Left colon (tissue), 2 donors: ENCODE results near the gene SHROOM2. TPM values are rescaled to one million over a fixed set of nuclear protein-coding genes. Genes with fewer than 3 reads are reported as not detected.

Source experiments
- ATAC-seq: fragments of 200-7000 bp; cut with Tn5 transposase; one replicate; pipeline ENCODE4 v1.9.1; 2020; ENCODE audit warnings: mild to moderate bottlenecking, moderate library complexity
- DNase-seq, 2 donors: peaks; one replicate each; pipeline ENCODE4 v3.0.0-alpha.2; 2020
- intact Hi-C, 2 donors: fragments of 100-400 bp; cut with DNase I in 1 of 2; cut with micrococcal nuclease in 1 of 2; formaldehyde crosslinking; loops; one replicate each; pipeline versions ENCODE4 v1.11.2 to v1.14.0; 2022; cut with DNase I, micrococcal nuclease
- total RNA-seq, 2 donors: library from RNA; stranded (reverse); fragmentation: NEBNext Ultra II Directional; extraction: Animal tissue kit (Norgen Biotek cat#: 25700); gene quantifications; one replicate each; pipeline ENCODE4 v1.2.1, GENCODE V29; 2021
- donor health status: DM: no; HTN: no; CAD: no.
- donor health status: DM: yes; HTN: yes; CAD: no.

SHROOM2 gene
- total RNA-seq, 2 donors from 2014 or later: 8.1 to 10.1 TPM

- intact Hi-C loops: no loop called here
- ATAC-seq (no peak), DNase-seq (no peak)
These were observed 30.0 kb downstream of the SHROOM2 start for GRCh38 chrX:9816084-9816700.

GRCh38 chrX:9821572-9821971 is 35.3 kb downstream of the SHROOM2 start:
- DNase-seq: no peak

GRCh38 chrX:9824554-9824953 is 38.3 kb downstream of the SHROOM2 start:
- intact Hi-C loops: no loop called here
- no peak for ATAC-seq
- no peak for DNase-seq

More at GRCh38 chrX:9821572-9821971, 35.3 kb downstream of the SHROOM2 start:
- intact Hi-C loops: no loop called here
- no peak for ATAC-seq

- DNase-seq: no peak
- intact Hi-C loops: no loop called here
- ATAC-seq: no peak
These were observed 39.0 kb downstream of the SHROOM2 start for GRCh38 chrX:9825129-9825790.

- intact Hi-C loops: no loop called here
- no peak for ATAC-seq
- no peak for DNase-seq
These were observed 39.7 kb downstream of the SHROOM2 start for GRCh38 chrX:9825966-9826365.

- no peak for ATAC-seq
- DNase-seq: no peak
- intact Hi-C loops: no loop called here
These were observed 43.4 kb downstream of the SHROOM2 start for GRCh38 chrX:9829308-9830267.

- DNase-seq (no peak), ATAC-seq (no peak)
- intact Hi-C loops: no loop called here
These were observed 46.6 kb downstream of the SHROOM2 start for GRCh38 chrX:9832811-9833210.

- DNase-seq (no peak), ATAC-seq (no peak)
- intact Hi-C loops: no loop called here
These were observed 49.5 kb downstream of the SHROOM2 start for GRCh38 chrX:9835585-9836210.

- peak; percentile 38 to 45 for DNase-seq
- peak; percentile 86 for ATAC-seq
These were observed 56.3 kb downstream of the SHROOM2 start for GRCh38 chrX:9842541-9842940.

GRCh38 chrX:9844936-9845577 is 58.8 kb downstream of the SHROOM2 start:
- DNase-seq: no peak
- peak; percentile 16 for ATAC-seq
- intact Hi-C loops: no loop called here

More at GRCh38 chrX:9842541-9842940, 56.3 kb downstream of the SHROOM2 start:
- intact Hi-C loops: no loop called here

- intact Hi-C loops: no loop called here
- ATAC-seq (no peak), DNase-seq (no peak)
These were observed 59.3 kb downstream of the SHROOM2 start for GRCh38 chrX:9845578-9845952.

GRCh38 chrX:9846631-9847030 is 60.4 kb downstream of the SHROOM2 start:
- intact Hi-C loops: no loop called here
- no peak for DNase-seq
- ATAC-seq: no peak

GRCh38 chrX:9847071-9847470 is 60.8 kb downstream of the SHROOM2 start:
- no peak for DNase-seq
- peak; percentile 76 for ATAC-seq
- intact Hi-C loops: no loop called here

GRCh38 chrX:9848718-9849479 is 62.7 kb downstream of the SHROOM2 start:
- no peak for DNase-seq
- ATAC-seq: no peak
- intact Hi-C loops: no loop called here

GRCh38 chrX:9851890-9852289 is 65.7 kb downstream of the SHROOM2 start:
- ATAC-seq (no peak), DNase-seq (no peak)
- intact Hi-C loops: no loop called here

- no peak for DNase-seq
- ATAC-seq: no peak
- intact Hi-C loops: no loop called here
These were observed 67.1 kb downstream of the SHROOM2 start for GRCh38 chrX:9853307-9853706.

- DNase-seq: no peak
- intact Hi-C loops: no loop called here
- no peak for ATAC-seq
These were observed 69.5 kb downstream of the SHROOM2 start for GRCh38 chrX:9855561-9856283.
